A549 (cell line): ENCODE measurements around the gene MYO1D. TPM values are rescaled to one million over a fixed set of nuclear protein-coding genes. Genes with fewer than 3 reads are reported as not detected.
A peak's percentile ranks its signal among the peaks of the same experiment; 100 is the strongest.

Experiments
- ATAC-seq, 2 experiments: fragments of 200-7000 bp in 1 of 2; fragments of >200 bp in 1 of 2; cut with Nextera tagmentation in 1 of 2; cut with Tn5 transposase in 1 of 2; 3 replicates each; pipeline versions ENCODE4 v1.8.0 to v1.9.1; 2018 to 2020; ENCODE audit warnings: mild to moderate bottlenecking in 1 of 2, moderate library complexity in 1 of 2
- CTCF ChIA-PET: fragments of 300-600 bp; sonication (Branson Sonifier 250); formaldehyde crosslinking; extraction: SDS; loops from one replicate; lab custom pipeline; 2021; ENCODE audit warnings: antibody characterized with exemption, inconsistent platforms; lab: Yijun Ruan, JAX
- POLR2A ChIA-PET: fragments of 350-600 bp; formaldehyde crosslinking; extraction: SDS; loops from one replicate; lab custom pipeline; 2021; ENCODE audit warnings: antibody characterized with exemption, inconsistent platforms; lab: Yijun Ruan, JAX
- DNase-seq, 2 experiments: peaks; one replicate each; pipeline versions ENCODE4 v3.0.0 to v3.0.0-alpha.2; 2011 to 2016; ENCODE audit warnings: low read depth in 1 of 2, low spot score in 1 of 2
- FAIRE-seq: peaks from 2 replicates; lab custom pipeline; 2011; peaks lifted over from hg19 to GRCh38; lab: Jason Lieb, UNC
- H3K27ac ChIP-seq, 2 experiments: fragments of >200 bp; sonication (Bioruptor Twin); formaldehyde crosslinking; 3 replicates each; pipeline ENCODE4 v1.5.1; 2016 to 2017
- H3K4me1 ChIP-seq: fragments of >200 bp; sonication (Bioruptor Twin); formaldehyde crosslinking; 3 replicates; pipeline ENCODE4 v1.6.1; 2016
- H3K4me2 ChIP-seq: fragments of >200 bp; sonication (Bioruptor Twin); formaldehyde crosslinking; 3 replicates; pipeline ENCODE4 v1.6.1; 2016
- H3K4me3 ChIP-seq: fragments of >200 bp; sonication (Bioruptor Twin); formaldehyde crosslinking; 3 replicates; pipeline ENCODE4 v1.5.1; 2016
- H3K9me3 ChIP-seq: fragments of >200 bp; sonication (Bioruptor Twin); formaldehyde crosslinking; 3 replicates; pipeline ENCODE4 v1.6.1; 2016
- CBX8 ChIP-seq: fragments of 200-600 bp; sonication (generic); IDR thresholded peaks from 2 replicates; pipeline ENCODE4 v1.6.1; 2016
- CEBPB ChIP-seq, 2 experiments: fragments of >200 bp in 1 of 2; sonication (Bioruptor Twin) in 1 of 2; formaldehyde crosslinking in 1 of 2; IDR thresholded peaks; 2 replicates each; pipeline ENCODE4 v1.6.1; 2012 to 2016
- CHD4 ChIP-seq: fragments of 200-600 bp; sonication (generic); IDR thresholded peaks from 2 replicates; pipeline ENCODE4 v1.6.1; 2016; ENCODE audit warnings: antibody characterized with exemption, mild to moderate bottlenecking, borderline replicate concordance
- CTCF ChIP-seq: fragments of >200 bp; sonication (Bioruptor Twin); formaldehyde crosslinking; IDR thresholded peaks from 3 replicates; pipeline ENCODE4 v1.5.1; 2016
- E2F6 ChIP-seq: IDR thresholded peaks from 2 replicates; pipeline ENCODE4 v1.6.1; 2012; ENCODE audit warnings: low read depth, borderline replicate concordance
- ESRRA ChIP-seq: fragments of 150-350 bp; IDR thresholded peaks from 2 replicates; pipeline ENCODE4 v1.6.1; 2014; ENCODE audit warnings: mild to moderate bottlenecking, low read length, borderline replicate concordance
- HEYL ChIP-seq: fragments of 250-450 bp; sonication (Bioruptor Pico); IDR thresholded peaks from 2 replicates; pipeline ENCODE4 v1.8.0; 2021; ENCODE audit warnings: mild to moderate bottlenecking, moderate library complexity
- HOXB13 ChIP-seq: fragments of 250-450 bp; sonication (Bioruptor Pico); IDR thresholded peaks from 2 replicates; pipeline ENCODE4 v1.5.0; 2020; ENCODE audit warnings: low read depth, mild to moderate bottlenecking, moderate library complexity
- JUNB ChIP-seq: fragments of >200 bp; sonication (Bioruptor Twin); formaldehyde crosslinking; IDR thresholded peaks from 2 replicates; pipeline ENCODE4 v1.6.1; 2016
- KDM1A ChIP-seq: fragments of 200-600 bp; sonication (generic); IDR thresholded peaks from 2 replicates; pipeline ENCODE4 v1.6.1; 2016; ENCODE audit warnings: low read depth, mild to moderate bottlenecking
- NFE2L2 ChIP-seq: fragments of 150-350 bp; conservative IDR thresholded peaks from 2 replicates; pipeline ENCODE4 v1.6.1; 2014; ENCODE audit warnings: low read length
- PHF8 ChIP-seq: fragments of 200-600 bp; sonication (generic); IDR thresholded peaks from 2 replicates; pipeline ENCODE4 v1.6.1; 2016; ENCODE audit warnings: low read depth, mild to moderate bottlenecking, antibody characterized with exemption, moderate library complexity, borderline replicate concordance
- POLR2A ChIP-seq: IDR thresholded peaks from 2 replicates; pipeline ENCODE4 v1.6.1; 2012; ENCODE audit warnings: mild to moderate bottlenecking, low read length
- POLR2AphosphoS2 ChIP-seq: conservative IDR thresholded peaks from 2 replicates; pipeline ENCODE4 v1.6.1; 2012; ENCODE audit warnings: low read length, improper control_type of control experiment, inconsistent platforms
- RAD21 ChIP-seq, 2 experiments: fragments of >200 bp in 1 of 2; sonication (Bioruptor Twin) in 1 of 2; formaldehyde crosslinking in 1 of 2; IDR thresholded peaks in 1 of 2; conservative IDR thresholded peaks in 1 of 2; 2 replicates in 1 of 2; 3 replicates in 1 of 2; pipeline ENCODE4 v1.6.1; 2012 to 2018; ENCODE audit warnings: inconsistent platforms in 1 of 2
- RARB ChIP-seq: fragments of 250-450 bp; sonication (Bioruptor Pico); IDR thresholded peaks from 2 replicates; pipeline ENCODE4 v1.8.0; 2021; ENCODE audit warnings: mild to moderate bottlenecking, moderate library complexity
- RCOR1 ChIP-seq: fragments of 150-350 bp; IDR thresholded peaks from 2 replicates; pipeline ENCODE4 v1.6.1; 2014; ENCODE audit warnings: antibody characterized with exemption, low read length, low read depth
- RNF2 ChIP-seq: fragments of 200-600 bp; sonication (generic); IDR thresholded peaks from 2 replicates; pipeline ENCODE4 v1.6.1; 2016; ENCODE audit warnings: low read depth, mild to moderate bottlenecking, antibody characterized with exemption, moderate library complexity, borderline replicate concordance
- SREBF2 ChIP-seq: fragments of 450-650 bp; IDR thresholded peaks from 2 replicates; pipeline ENCODE4 v1.6.1; 2014; ENCODE audit warnings: mild to moderate bottlenecking, moderate library complexity
- TFCP2L1 ChIP-seq: fragments of 250-450 bp; sonication (Bioruptor Pico); IDR thresholded peaks from 2 replicates; pipeline ENCODE4 v1.5.0; 2021; ENCODE audit warnings: mild to moderate bottlenecking
- ZC3H11A ChIP-seq: fragments of 450-650 bp; IDR thresholded peaks from 2 replicates; pipeline ENCODE4 v1.6.1; 2014; ENCODE audit warnings: antibody characterized with exemption, mild to moderate bottlenecking
- ZFP36 ChIP-seq: fragments of 450-650 bp; IDR thresholded peaks from 2 replicates; pipeline ENCODE4 v1.6.1; 2014; ENCODE audit warnings: borderline replicate concordance; ENCODE audit not compliant: partially characterized antibody
- WGBS: methylation state at CpG from one replicate; pipeline ENCODE4 v1.1.6; 2017; ENCODE audit errors: missing lambda C conversion rate; 5-methylcytosine and 5-hydroxymethylcytosine counted together
- polyA plus RNA-seq, 4 experiments: library from polyadenylated mRNA; depleted of rRNA in 3 of 4; stranded (reverse); fragments of >200 nt; fragmentation: RNase III in 1 of 4; extraction: RNeasy Plus Mini Kit Qiagen cat#74134 plus additional on column Dnase treatment in 1 of 4; gene quantifications; 2 replicates in 3 of 4; 3 replicates in 1 of 4; pipeline ENCODE4 v1.2.3, GENCODE V29; 2011 to 2017
- TF ChIP-seq, protein P1 (sequence below): fragments of 250-450 bp; sonication (Bioruptor Pico); IDR thresholded peaks from 2 replicates; pipeline ENCODE4 v1.5.0; 2021; ENCODE audit warnings: mild to moderate bottlenecking, moderate library complexity, borderline replicate concordance
- TF ChIP-seq, protein P2 (sequence below): fragments of 250-450 bp; sonication (Bioruptor Pico); IDR thresholded peaks from 2 replicates; pipeline ENCODE4 v1.5.0; 2020; ENCODE audit warnings: low read depth, mild to moderate bottlenecking, moderate library complexity

The MYO1D gene
- polyA plus RNA-seq, 2 of the 4 experiments (the other 2 are of a cell fraction), result 2.8 to 4.2 TPM

DNA sequence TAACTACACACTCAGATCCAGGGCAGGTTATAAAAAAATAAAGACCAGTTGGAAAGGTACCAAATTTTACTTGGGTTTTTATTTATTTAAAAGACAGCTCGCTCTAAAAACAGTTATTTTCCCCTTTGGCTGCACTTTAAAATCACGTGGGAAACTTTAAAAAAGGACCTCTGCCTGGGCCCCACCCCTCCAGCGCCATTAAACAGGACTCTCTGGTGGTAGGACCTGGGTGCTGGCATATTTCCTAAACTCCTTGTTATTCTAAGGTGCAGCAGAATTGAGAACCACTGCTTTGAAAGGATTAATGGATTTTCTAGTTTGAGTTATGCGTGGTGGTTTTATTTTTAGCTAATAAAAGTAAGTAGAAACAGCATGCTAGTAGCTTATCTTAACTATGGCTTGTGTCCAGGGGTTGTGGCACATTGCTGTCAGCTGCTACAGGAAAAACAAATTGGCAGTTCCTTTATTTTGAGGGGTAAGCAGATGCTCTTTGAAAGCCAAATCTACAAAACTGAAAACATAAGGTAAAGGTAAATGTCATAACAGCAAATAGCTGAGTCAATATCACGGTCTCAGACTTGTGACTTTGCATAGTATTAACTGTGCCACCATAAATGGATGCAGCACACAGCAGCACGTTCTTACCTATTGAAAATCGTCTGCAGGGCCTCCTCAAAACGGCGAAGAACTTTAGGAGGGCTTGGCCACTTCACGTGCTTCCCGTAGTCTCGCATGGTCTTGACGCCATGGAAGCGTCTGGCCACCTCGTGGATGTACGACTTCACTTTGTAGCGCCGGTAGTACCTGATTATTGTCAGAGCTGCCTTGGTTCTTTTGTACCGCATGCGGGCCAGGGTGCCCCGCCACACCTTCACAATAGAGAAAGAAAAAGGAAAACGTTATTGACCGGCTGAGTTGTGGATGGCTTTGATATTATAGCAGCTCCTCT, 218.2 kb downstream of the MYO1D start:
- ATAC-seq, result peak; percentile 20 to 58; a peak in 4 of 6 replicates
- H3K4me2 ChIP-seq, result no peak overlapping the region
- no peak overlapping the region for H3K27ac ChIP-seq
- H3K9me3 ChIP-seq, result no peaks in the 10 kb centered on the region
- H3K4me3 ChIP-seq, result no peak overlapping the region
- FAIRE-seq, result no peak
- DNase-seq, result no peak
- ChIA-PET CTCF (interaction anchor here (0.7 to 3.2 kb wide), 42 partner anchors 8 to 1092 kb away, joined by 3 to 17 read pairs (median 4); partner anchors contain the start of gene CDK5R1), POLR2A (no interaction called here)
- no peaks in the 10 kb centered on the region for H3K4me1 ChIP-seq
- 33% methylated on average over 23 of the region's 23 CpGs for WGBS
- TF ChIP-seq TFCP2L1 (CRISPR knock-in tag), result no peak
- TF ChIP-seq RNF2, result no peak
- no peak for TF ChIP-seq CTCF
- no peak for TF ChIP-seq PHF8
- no peak for TF ChIP-seq CEBPB (IDR thresholded peaks at IDR 0.05)
- no peak for TF ChIP-seq ZC3H11A

DNA sequence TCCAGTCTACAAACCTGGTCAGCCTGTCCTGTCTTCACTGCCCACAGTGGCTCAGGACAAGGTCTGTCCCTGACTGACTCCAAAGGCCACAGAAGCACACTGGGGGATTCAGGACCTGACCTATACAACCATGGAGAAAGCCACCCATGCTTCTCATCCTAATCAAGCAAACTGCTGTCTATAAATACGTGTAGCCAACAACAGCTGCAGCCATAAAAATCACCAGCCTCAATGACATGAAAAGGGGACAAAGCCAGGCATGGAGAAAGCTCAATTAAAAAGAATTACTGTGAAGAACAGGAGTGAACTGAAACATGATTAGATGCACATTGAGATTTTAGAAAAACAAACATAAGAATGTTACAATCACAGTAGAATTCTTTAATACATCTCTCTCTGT, 220.0 kb downstream of the MYO1D start:
- H3K9me3 ChIP-seq, result no peaks in the 10 kb centered on the region
- 0% methylated on average over 1 of the region's 1 CpG for WGBS
- TF ChIP-seq, protein P1, sequence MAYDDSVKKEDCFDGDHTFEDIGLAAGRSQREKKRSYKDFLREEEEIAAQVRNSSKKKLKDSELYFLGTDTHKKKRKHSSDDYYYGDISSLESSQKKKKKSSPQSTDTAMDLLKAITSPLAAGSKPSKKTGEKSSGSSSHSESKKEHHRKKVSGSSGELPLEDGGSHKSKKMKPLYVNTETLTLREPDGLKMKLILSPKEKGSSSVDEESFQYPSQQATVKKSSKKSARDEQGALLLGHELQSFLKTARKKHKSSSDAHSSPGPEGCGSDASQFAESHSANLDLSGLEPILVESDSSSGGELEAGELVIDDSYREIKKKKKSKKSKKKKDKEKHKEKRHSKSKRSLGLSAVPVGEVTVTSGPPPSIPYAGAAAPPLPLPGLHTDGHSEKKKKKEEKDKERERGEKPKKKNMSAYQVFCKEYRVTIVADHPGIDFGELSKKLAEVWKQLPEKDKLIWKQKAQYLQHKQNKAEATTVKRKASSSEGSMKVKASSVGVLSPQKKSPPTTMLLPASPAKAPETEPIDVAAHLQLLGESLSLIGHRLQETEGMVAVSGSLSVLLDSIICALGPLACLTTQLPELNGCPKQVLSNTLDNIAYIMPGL (CRISPR knock-in tag), result no peak
- no peak for TF ChIP-seq CBX8
- no peak for TF ChIP-seq NFE2L2
- TF ChIP-seq KDM1A, result no peak
- TF ChIP-seq HOXB13 (CRISPR knock-in tag), result no peak
- TF ChIP-seq, protein P2, sequence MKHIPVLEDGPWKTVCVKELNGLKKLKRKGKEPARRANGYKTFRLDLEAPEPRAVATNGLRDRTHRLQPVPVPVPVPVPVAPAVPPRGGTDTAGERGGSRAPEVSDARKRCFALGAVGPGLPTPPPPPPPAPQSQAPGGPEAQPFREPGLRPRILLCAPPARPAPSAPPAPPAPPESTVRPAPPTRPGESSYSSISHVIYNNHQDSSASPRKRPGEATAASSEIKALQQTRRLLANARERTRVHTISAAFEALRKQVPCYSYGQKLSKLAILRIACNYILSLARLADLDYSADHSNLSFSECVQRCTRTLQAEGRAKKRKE (CRISPR knock-in tag), result no peak
- no peak for TF ChIP-seq JUNB
- no peak for TF ChIP-seq RAD21 (conservative IDR thresholded peaks at IDR 0.05 in 1 of 2, IDR thresholded peaks at IDR 0.05 in 1 of 2)
- TF ChIP-seq ZFP36, result no peak
- TF ChIP-seq RARB, result no peak
- H3K27ac ChIP-seq, result no peak overlapping the region
- H3K4me1 ChIP-seq, result no peaks in the 10 kb centered on the region
- POLR2A ChIA-PET, result no interaction called here
- ATAC-seq (no peak), FAIRE-seq (no peak), DNase-seq (no peak)
- H3K4me2 ChIP-seq, result no peak overlapping the region
- CTCF ChIA-PET, result interaction anchor here (0.9 to 3.2 kb wide), 4 partner anchors 10 to 124 kb away, joined by 3 to 17 read pairs (median 3); no protein-coding TSS in a partner anchor
- no peak overlapping the region for H3K4me3 ChIP-seq

DNA sequence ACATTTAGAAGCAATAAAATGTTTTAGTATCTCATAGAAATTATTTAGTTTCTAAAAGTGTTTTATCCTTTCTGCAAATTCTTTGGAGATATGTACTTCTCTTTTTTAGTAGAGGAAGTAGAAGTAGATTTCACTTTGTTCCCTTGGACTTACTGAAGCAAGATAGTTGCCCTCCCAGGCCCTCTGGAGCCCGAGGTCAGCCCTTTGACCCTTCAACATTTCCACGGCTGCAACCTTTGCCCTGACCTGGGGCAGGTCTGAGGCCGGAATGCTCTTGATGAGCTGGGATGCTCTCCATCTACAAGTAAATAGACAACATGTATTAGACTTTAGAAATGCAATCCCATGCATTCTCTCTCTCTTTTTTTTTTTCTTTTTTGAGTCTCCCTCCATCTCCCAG, 222.6 kb downstream of the MYO1D start:
- no peak for FAIRE-seq
- H3K27ac ChIP-seq, result no peak overlapping the region
- ChIA-PET CTCF (interaction anchor here (0.8 to 1.3 kb wide), 3 partner anchors 19 to 223 kb away, joined by 3 to 4 read pairs (median 3); partner anchors contain the start of gene MYO1D), POLR2A (no interaction called here)
- H3K4me2 ChIP-seq, result no peak overlapping the region
- 43% methylated on average over 3 of the region's 3 CpGs for WGBS
- no peak for ATAC-seq
- H3K4me1 ChIP-seq, result no peaks in the 10 kb centered on the region
- peaks cover 14% of the 10 kb centered on the region; the same call in 1 of the 3 replicates for H3K9me3 ChIP-seq
- H3K4me3 ChIP-seq, result no peak overlapping the region
- DNase-seq, result no peak
- no peak for TF ChIP-seq JUNB
- TF ChIP-seq POLR2A, result no peak
- TF ChIP-seq POLR2AphosphoS2, result no peak
- no peak for TF ChIP-seq ESRRA
- TF ChIP-seq E2F6, result no peak
- TF ChIP-seq CHD4, result no peak
- no peak for TF ChIP-seq SREBF2
- TF ChIP-seq RAD21 (conservative IDR thresholded peaks at IDR 0.05 in 1 of 2, IDR thresholded peaks at IDR 0.05 in 1 of 2), result no peak
- TF ChIP-seq RCOR1, result no peak
- TF ChIP-seq RARB, result no peak
- no peak for TF ChIP-seq HEYL (CRISPR knock-in tag)
- TF ChIP-seq, protein P2 (CRISPR knock-in tag), result no peak
